K562 (cell line): ENCODE results near the gene YARS1. TPM values are rescaled to one million over a fixed set of nuclear protein-coding genes. Genes with fewer than 3 reads are reported as not detected.

Experiments
- CEBPG ChIP-seq, 3 experiments: fragments of 200-800 bp in 1 of 3; sonication (Bioruptor generic) in 1 of 3; sonication (generic) in 1 of 3; formaldehyde crosslinking in 1 of 3; IDR thresholded peaks in 2 of 3; conservative IDR thresholded peaks in 1 of 3; 2 replicates each; pipeline versions ENCODE4 v1.6.1 to v1.8.0; 2016 to 2022; ENCODE audit warnings: missing compliant biosample characterization in 2 of 3, missing genetic modification characterization in 2 of 3, mild to moderate bottlenecking in 1 of 3, missing genetic modification reagents in 1 of 3
- COPS2 ChIP-seq: fragments of 450-650 bp; conservative IDR thresholded peaks from 2 replicates; pipeline ENCODE4 v1.6.1; 2016; ENCODE audit warnings: mild to moderate bottlenecking, moderate library complexity
- DIDO1 ChIP-seq: fragments of 450-650 bp; IDR thresholded peaks from 2 replicates; pipeline ENCODE4 v1.6.1; 2016; ENCODE audit warnings: low read depth, missing biosample characterization, missing genetic modification characterization
- FOXJ2 ChIP-seq: fragments of 200-800 bp; sonication (Bioruptor generic); IDR thresholded peaks from 2 replicates; pipeline ENCODE4 v1.6.1; 2016; ENCODE audit warnings: missing genetic modification characterization, missing compliant biosample characterization
- HLTF ChIP-seq: fragments of 450-650 bp; IDR thresholded peaks from 2 replicates; pipeline ENCODE4 v1.6.1; 2016
- KLF16 ChIP-seq: IDR thresholded peaks from 2 replicates; pipeline ENCODE4 v1.6.1; 2016; ENCODE audit warnings: antibody characterized with exemption
- LARP7 ChIP-seq: fragments of 450-650 bp; IDR thresholded peaks from 2 replicates; pipeline ENCODE4 v1.6.1; 2016
- MAFF ChIP-seq: IDR thresholded peaks from 2 replicates; pipeline ENCODE4 v1.6.1; 2012; ENCODE audit warnings: low read length, improper control_type of control experiment
- MCM7 ChIP-seq, 2 experiments: fragments of 450-650 bp; IDR thresholded peaks; 2 replicates each; pipeline ENCODE4 v1.6.1; 2016 to 2018
- MLLT1 ChIP-seq, 2 experiments: fragments of 450-650 bp; IDR thresholded peaks; 2 replicates each; pipeline ENCODE4 v1.6.1; 2016
- NELFE ChIP-seq: IDR thresholded peaks from 2 replicates; pipeline ENCODE4 v1.6.1; 2011; ENCODE audit warnings: mild to moderate bottlenecking; ENCODE audit not compliant: insufficient read depth, insufficient read length
- NR3C1 ChIP-seq: sonication (generic); formaldehyde crosslinking; IDR thresholded peaks from 2 replicates; pipeline ENCODE4 v1.8.1; 2022; ENCODE audit warnings: missing genetic modification reagents
- RBM14 ChIP-seq: fragments of 200-400 bp; formaldehyde crosslinking; IDR thresholded peaks from 2 replicates; pipeline ENCODE4 v1.6.1; 2018; ENCODE audit warnings: low read depth, mild to moderate bottlenecking, low read length, moderate library complexity, borderline replicate concordance; ENCODE audit not compliant: insufficient read depth
- SREBF2 ChIP-seq: sonication (generic); formaldehyde crosslinking; IDR thresholded peaks from 2 replicates; pipeline ENCODE4 v1.4.0; 2020; ENCODE audit warnings: mild to moderate bottlenecking, missing genetic modification reagents
- TOE1 ChIP-seq, 2 experiments: fragments of 450-650 bp in 1 of 2; sonication (generic) in 1 of 2; formaldehyde crosslinking in 1 of 2; IDR thresholded peaks; 2 replicates each; pipeline versions ENCODE4 v1.7.1 to v1.8.0; 2016 to 2022; ENCODE audit warnings: borderline replicate concordance in 2 of 2, mild to moderate bottlenecking in 2 of 2, antibody characterized with exemption in 1 of 2, inconsistent platforms in 1 of 2, low read depth in 1 of 2, missing genetic modification reagents in 1 of 2, moderate library complexity in 1 of 2
- ZNF134 ChIP-seq: fragments of 250-450 bp; sonication (Bioruptor Pico); conservative IDR thresholded peaks from 2 replicates; pipeline ENCODE4 v1.4.0; 2020
- ZNF197 ChIP-seq: fragments of 200-800 bp; sonication (Bioruptor generic); IDR thresholded peaks from 2 replicates; pipeline ENCODE4 v1.6.1; 2016; ENCODE audit warnings: low read depth, missing genetic modification characterization, missing compliant biosample characterization
- ZNF445 ChIP-seq: fragments of 250-450 bp; sonication (Bioruptor Pico); IDR thresholded peaks from 2 replicates; pipeline ENCODE4 v1.4.0; 2020; ENCODE audit warnings: low read depth, mild to moderate bottlenecking, moderate library complexity
- ZNF609 ChIP-seq: sonication (generic); formaldehyde crosslinking; IDR thresholded peaks from 2 replicates; pipeline ENCODE4 v1.8.1; 2023; ENCODE audit warnings: missing genetic modification reagents, mild to moderate bottlenecking, borderline replicate concordance
- ZNF644 ChIP-seq: fragments of 200-800 bp; sonication (Bioruptor generic); IDR thresholded peaks from 2 replicates; pipeline ENCODE4 v1.6.1; 2016; ENCODE audit warnings: low read depth, missing genetic modification characterization, missing compliant biosample characterization
- ZNF740 ChIP-seq, 3 experiments: fragments of 200-800 bp in 1 of 3; sonication (Bioruptor generic) in 1 of 3; sonication (generic) in 1 of 3; formaldehyde crosslinking in 1 of 3; IDR thresholded peaks; 2 replicates each; pipeline versions ENCODE4 v1.6.1 to v1.8.0; 2016 to 2022; ENCODE audit warnings: mild to moderate bottlenecking in 2 of 3, missing compliant biosample characterization in 2 of 3, missing genetic modification characterization in 2 of 3, missing genetic modification reagents in 1 of 3
- ZNF79 ChIP-seq: fragments of 250-450 bp; sonication (Bioruptor Pico); IDR thresholded peaks from 2 replicates; pipeline ENCODE4 v1.4.0; 2020; ENCODE audit warnings: low read depth, mild to moderate bottlenecking, moderate library complexity
- polyA plus RNA-seq, 8 experiments: library from polyadenylated mRNA; depleted of rRNA in 4 of 8; stranded (reverse) in 5 of 8; unstranded in 3 of 8; fragments of >200 nt; fragmentation: Nextera tagmentation in 2 of 8; fragmentation: Illumina TruSeq in 1 of 8; extraction: Ambion mirVana in 2 of 8; extraction: Trizol in 1 of 8; gene quantifications; 2 replicates each; pipeline versions ENCODE4 v1.2.1 to v1.2.3, GENCODE V29; 2011 to 2014; ENCODE audit warnings: inconsistent platforms in 1 of 8, missing spikeins in 1 of 8
- total RNA-seq, 7 experiments: library from RNA; depleted of rRNA in 6 of 7; stranded (reverse); fragments of >200 nt in 6 of 7; fragmentation: Illumina TruSeq in 2 of 7; extraction: Trizol in 2 of 7; gene quantifications; 2 replicates each; pipeline versions ENCODE4 v1.2.1 to v1.2.3, GENCODE V29; 2011 to 2021; ENCODE audit warnings: low replicate concordance in 1 of 7

Gene YARS1
- total and polyA plus RNA-seq, 9 of the 15 experiments (the other 6 are each of a cell fraction or from before 2014, with no cell fraction given): 66.2 to 336 (median 201) TPM

GRCh38 chr1:32755810-32756159 is 61.4 kb downstream of the YARS1 start (continued):
- no peak for TF ChIP-seq ZNF609 (CRISPR knock-in tag)
- TF ChIP-seq ZNF197 (CRISPR knock-in tag): no peak
- TF ChIP-seq MLLT1 (IDR thresholded peaks at IDR 0.05): no peak
- no peak for TF ChIP-seq RBM14
- no peak for TF ChIP-seq MCM7 (IDR thresholded peaks at IDR 0.05)
- TF ChIP-seq KLF16: 0 out of 2 replicates have a peak, but pooled peaks have one; percentile 21
- TF ChIP-seq ZNF644 (tag): no peak
- no peak for TF ChIP-seq DIDO1 (tag)
- no peak for TF ChIP-seq ZNF134 (CRISPR knock-in tag)
- TF ChIP-seq NR3C1: no peak
- TF ChIP-seq MAFF: no peak
- TF ChIP-seq ZNF79 (CRISPR knock-in tag): no peak
- TF ChIP-seq COPS2: no peak
- TF ChIP-seq TOE1 (IDR thresholded peaks at IDR 0.05; ENCODE audit: borderline replicate concordance): peak; percentile 47; the same call in 1 of the 2 replicates
- TF ChIP-seq TOE1 (CRISPR knock-in tag; IDR thresholded peaks at IDR 0.05; ENCODE audit: borderline replicate concordance, low read depth): no peak
- TF ChIP-seq SREBF2 (CRISPR knock-in tag): no peak
- no peak for TF ChIP-seq ZNF740 (CRISPR knock-in tag; IDR thresholded peaks at IDR 0.05)
- TF ChIP-seq ZNF740 (tag; IDR thresholded peaks at IDR 0.05): no peak
- TF ChIP-seq HLTF: no peak
- TF ChIP-seq ZNF445 (CRISPR knock-in tag): no peak
- peak; percentile 95 for TF ChIP-seq FOXJ2
- TF ChIP-seq LARP7: no peak
- TF ChIP-seq CEBPG (CRISPR knock-in tag; IDR thresholded peaks at IDR 0.05): no peak
- TF ChIP-seq CEBPG (tag; conservative IDR thresholded peaks at IDR 0.05 in 1 of 2, IDR thresholded peaks at IDR 0.05 in 1 of 2): no peak
- TF ChIP-seq NELFE: no peak
